Stimulated activated CD8-positive, alpha-beta memory T cell treated with anti-CD3 and anti-CD28 coated beads, Interleukin-12 subunit alpha, Interleukin-12 subunit beta, amount 100 ng/mL, for 24 hours (primary cell): ENCODE results near the gene CEP170B.
"Not testable (repeated sequence)": the region's sequence is repeated elsewhere in the genome, so short reads cannot be mapped to it uniquely, and the experiment has no call there.

ENCODE experiments used
- DNase-seq: peaks from one replicate; pipeline ENCODE4 v3.0.0-alpha.2; 2020; ENCODE audit errors: extremely low read depth

The CEP170B gene

GRCh38 chr14:104865081-104865630 is at the start of gene CEP170B:
CEP170B (plus strand) TSS chr14:104865268; CDS start chr14:104868451, 3,183 bp downstream.
- no peak for DNase-seq

GRCh38 chr14:104816616-104816884 is 48.5 kb upstream of the CEP170B start:
- DNase-seq: no peak

- DNase-seq: no peak
These were observed 46.9 kb upstream of the CEP170B start for GRCh38 chr14:104817930-104818713.

GRCh38 chr14:104818714-104819161 is 46.3 kb upstream of the CEP170B start:
- no peak for DNase-seq

- no peak for DNase-seq
These were observed 45.7 kb upstream of the CEP170B start for GRCh38 chr14:104819361-104819781.

GRCh38 chr14:104820669-104821228 is 44.3 kb upstream of the CEP170B start:
- DNase-seq: no peak

GRCh38 chr14:104821229-104821945 is 43.7 kb upstream of the CEP170B start:
- no peak for DNase-seq

GRCh38 chr14:104821971-104822608 is 43.0 kb upstream of the CEP170B start:
- no peak for DNase-seq

- DNase-seq: no peak
These were observed 42.0 kb upstream of the CEP170B start for GRCh38 chr14:104822821-104823615.

GRCh38 chr14:104824353-104824997 is 40.6 kb upstream of the CEP170B start:
- no peak for DNase-seq

- DNase-seq: peak; percentile 87
These were observed 38.7 kb upstream of the CEP170B start for GRCh38 chr14:104826189-104826860.

- no peak for DNase-seq
These were observed 38.2 kb upstream of the CEP170B start for GRCh38 chr14:104826861-104827176.

GRCh38 chr14:104827177-104828055 is 37.7 kb upstream of the CEP170B start:
- no peak for DNase-seq

GRCh38 chr14:104830781-104831180 is 34.3 kb upstream of the CEP170B start:
- no peak for DNase-seq

- DNase-seq: not testable (repeated sequence)
These were observed 28.7 kb upstream of the CEP170B start for GRCh38 chr14:104836171-104836935.

- no peak for DNase-seq
These were observed 23.3 kb upstream of the CEP170B start for GRCh38 chr14:104841730-104842129.

- DNase-seq: no peak
These were observed 22.1 kb upstream of the CEP170B start for GRCh38 chr14:104843006-104843405.

GRCh38 chr14:104843442-104844305 is 21.4 kb upstream of the CEP170B start:
- DNase-seq: no peak
